Keratinocyte (primary cell): ENCODE measurements around the gene WNT7B.

ENCODE experiments used
- EZH2 ChIP-seq: IDR thresholded peaks from one replicate; pipeline ENCODE4 v1.6.1; 2012; ENCODE audit warnings: inconsistent platforms, mild to moderate bottlenecking, low read length, moderate library complexity
- TF ChIP-seq, protein P1 (sequence below), 3 experiments: IDR thresholded peaks in 1 of 3; conservative IDR thresholded peaks in 1 of 3; optimal IDR thresholded peaks in 1 of 3; 2 replicates in 2 of 3; 3 replicates in 1 of 3; pipeline versions ENCODE3 to v1.5.1; 2011; ENCODE audit warnings: low read length in 3 of 3, mild to moderate bottlenecking in 3 of 3, moderate library complexity in 2 of 3, control low read depth in 1 of 3, inconsistent platforms in 1 of 3; ENCODE audit not compliant: insufficient read depth in 2 of 3; ENCODE audit errors: extremely low read depth in 1 of 3

DNA sequence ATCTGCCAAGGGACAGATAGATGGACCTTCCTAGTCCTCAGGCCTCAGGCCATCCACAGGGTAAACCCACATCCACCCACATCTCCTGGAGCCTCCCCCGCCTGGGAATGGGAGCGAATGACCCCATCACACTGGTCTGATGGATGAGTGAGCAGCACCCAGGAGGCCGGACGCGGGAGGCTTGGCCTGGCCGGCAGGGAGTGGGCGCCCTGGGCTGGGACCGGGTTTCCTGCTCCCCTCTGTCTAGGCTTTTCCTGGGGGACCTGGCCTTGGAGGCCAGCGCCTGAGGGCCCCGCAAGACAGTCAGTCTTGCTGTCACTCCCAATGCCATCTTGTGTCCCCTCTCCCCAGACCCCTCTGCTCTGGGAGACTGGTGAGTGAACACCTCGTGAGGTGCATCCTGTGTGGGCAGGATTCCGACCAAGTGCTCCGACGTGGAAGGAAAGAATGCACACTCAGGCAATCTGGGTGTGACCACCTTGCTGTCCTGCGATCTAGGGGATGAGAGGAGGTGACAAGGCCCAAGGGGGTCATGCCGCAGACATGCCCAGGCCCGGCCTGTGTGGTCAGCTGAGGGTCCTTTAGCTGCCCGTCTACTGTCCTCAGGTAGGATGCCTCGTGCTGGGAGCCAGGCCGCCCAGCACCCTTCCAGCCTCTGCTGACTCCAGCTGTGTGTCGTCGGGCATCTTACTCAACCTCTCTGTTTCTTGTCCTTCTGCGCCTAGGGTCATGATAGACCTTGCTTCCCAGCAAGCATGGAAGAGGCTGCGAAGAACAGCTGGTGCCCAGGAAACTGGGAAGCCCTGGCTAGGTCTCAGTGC lies 26.5 kb upstream of the WNT7B start:
- TF ChIP-seq, protein P1, sequence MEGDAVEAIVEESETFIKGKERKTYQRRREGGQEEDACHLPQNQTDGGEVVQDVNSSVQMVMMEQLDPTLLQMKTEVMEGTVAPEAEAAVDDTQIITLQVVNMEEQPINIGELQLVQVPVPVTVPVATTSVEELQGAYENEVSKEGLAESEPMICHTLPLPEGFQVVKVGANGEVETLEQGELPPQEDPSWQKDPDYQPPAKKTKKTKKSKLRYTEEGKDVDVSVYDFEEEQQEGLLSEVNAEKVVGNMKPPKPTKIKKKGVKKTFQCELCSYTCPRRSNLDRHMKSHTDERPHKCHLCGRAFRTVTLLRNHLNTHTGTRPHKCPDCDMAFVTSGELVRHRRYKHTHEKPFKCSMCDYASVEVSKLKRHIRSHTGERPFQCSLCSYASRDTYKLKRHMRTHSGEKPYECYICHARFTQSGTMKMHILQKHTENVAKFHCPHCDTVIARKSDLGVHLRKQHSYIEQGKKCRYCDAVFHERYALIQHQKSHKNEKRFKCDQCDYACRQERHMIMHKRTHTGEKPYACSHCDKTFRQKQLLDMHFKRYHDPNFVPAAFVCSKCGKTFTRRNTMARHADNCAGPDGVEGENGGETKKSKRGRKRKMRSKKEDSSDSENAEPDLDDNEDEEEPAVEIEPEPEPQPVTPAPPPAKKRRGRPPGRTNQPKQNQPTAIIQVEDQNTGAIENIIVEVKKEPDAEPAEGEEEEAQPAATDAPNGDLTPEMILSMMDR (optimal IDR thresholded peaks at IDR 0.05 in 1 of 3, IDR thresholded peaks at IDR 0.05 in 1 of 3, conservative IDR thresholded peaks at IDR 0.05 in 1 of 3; ENCODE audit: extremely low read depth in 1 of 3, insufficient read depth in 2 of 3, low read length in 3 of 3), result no peak
- no peak for TF ChIP-seq EZH2
